Stimulated activated CD4-positive, alpha-beta T cell treated with anti-CD3 and anti-CD28 coated beads, TNF-alpha, amount 100 ng/mL, for 4 hours (primary cell): ENCODE data around the gene LGALS3.

Source experiments
- DNase-seq, 3 experiments: peaks; one replicate each; pipeline ENCODE4 v3.0.0-alpha.2; 2020; ENCODE audit warnings: low read depth in 3 of 3

Gene LGALS3

DNA sequence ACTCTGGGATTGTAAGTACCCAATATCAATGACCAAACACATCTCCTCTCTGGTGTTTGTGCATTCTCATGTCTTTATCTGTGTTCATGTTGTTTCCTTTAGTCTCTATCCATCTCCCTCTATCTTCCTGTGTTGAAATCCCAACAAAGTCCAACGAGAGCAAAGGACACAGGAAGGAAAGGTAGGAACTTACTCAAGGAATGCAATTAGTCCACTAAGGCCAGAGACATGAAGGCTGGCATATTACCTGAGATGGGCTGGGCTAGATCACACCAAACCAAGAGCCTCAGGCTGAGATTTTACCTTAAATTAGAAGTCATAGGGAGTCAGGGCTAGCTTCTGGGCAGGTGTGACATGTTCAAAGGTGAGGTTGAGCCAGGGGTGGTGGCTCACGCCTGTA is 14.3 kb upstream of the LGALS3 start:
- no peak for DNase-seq

DNA sequence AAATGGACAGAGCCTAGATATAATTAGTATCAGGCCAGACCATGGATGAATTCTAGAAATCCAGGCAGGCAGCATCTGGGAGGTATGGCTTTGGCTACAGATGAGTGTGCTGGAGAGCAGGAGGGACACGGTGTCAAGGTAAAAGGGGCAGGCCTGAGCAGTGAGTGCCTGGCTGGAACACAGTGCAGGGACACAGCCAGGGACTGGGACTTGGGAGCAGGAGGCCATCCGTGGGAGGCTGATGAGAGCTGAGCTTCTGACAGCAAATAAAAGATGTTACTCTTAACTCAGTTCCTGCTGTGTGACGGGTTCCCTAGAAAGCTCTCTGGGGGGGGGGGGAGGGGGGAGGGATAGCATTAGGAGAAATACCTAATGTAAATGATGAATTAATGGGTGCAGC is 13.6 kb upstream of the LGALS3 start:
- no peak for DNase-seq

DNA sequence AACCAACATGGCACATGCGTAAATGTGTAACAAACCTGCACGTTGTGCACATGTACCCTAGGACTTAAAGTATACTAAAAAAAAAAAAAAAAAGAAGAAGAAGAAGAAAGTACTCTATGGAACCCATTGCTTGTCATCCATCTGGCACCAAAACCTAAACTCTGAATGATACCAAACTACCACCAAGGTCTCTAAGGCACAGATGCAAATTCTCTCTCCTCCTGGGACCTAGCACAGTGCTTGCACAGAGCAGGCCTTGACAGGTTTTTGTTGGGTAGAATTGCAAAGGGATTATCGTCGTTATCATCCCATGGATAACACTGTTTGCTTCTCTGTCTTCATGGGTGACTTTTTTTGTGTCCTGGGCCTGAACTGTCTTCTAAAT is 13.2 kb upstream of the LGALS3 start:
- DNase-seq = no peak

DNA sequence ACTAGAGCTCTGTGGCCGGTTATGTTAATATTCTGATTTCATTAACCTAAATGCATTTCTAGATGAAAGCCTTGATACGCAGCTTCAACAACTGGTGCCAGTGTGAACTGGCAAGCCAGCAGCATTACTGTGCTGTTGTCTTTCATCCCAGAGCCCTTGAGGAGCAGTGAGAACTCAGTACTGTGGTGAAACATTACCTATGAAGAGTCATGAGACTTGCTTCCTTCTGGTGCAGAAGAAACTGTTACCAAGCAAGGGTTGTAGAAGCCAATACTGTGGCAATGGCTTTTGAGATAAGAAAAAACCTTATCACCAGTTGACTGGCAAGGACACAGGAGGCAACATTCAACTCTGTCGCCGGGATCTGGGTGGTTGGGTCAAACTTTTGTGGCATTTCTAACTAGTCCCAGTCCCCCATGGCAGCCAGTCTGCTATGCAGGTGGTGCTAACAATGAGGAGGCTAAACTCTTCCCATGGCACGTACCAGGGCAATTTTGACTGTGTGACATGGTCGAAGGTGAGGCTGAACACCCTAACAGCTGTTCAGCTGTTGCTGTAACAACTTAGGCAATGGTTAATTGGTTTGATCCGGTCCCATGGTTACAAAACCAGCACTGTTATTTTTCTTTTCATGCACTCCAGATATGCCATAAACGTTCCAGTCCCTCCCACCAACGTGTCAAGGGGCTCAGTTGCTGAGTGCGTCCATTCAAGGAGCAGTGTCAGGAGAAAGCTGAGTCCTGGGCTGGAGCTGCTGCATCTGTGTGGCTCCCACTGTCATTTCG is 12.6 kb upstream of the LGALS3 start:
- DNase-seq = no peak

DNA sequence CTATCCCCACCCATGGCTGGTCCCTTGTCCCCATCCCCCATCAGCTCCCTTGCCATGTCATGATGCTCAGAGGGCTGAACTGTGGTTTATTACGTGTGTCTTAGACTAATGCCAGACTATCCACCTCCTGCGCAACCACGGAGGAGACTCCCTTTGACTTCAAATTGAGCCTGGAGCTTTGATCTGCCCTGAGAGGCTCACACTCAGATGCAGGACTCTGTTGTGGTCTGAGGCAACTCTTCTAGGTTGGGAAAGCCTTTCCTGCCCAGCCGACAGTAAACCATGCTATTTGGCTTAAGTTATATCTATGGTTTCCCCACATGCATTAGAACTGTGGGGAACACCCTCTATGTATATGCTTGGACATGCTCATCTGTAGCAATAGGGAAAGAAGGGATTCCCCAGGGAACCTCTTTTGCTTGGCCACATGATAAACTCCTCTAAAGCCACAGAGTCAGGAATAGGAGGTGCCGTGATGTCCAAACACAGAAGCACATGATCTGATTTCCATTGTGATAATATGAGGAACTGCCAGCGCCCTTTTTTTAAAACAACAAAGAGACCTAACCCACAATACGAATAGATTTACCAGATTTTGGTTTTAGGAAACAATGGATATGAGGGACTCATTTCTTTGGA is 11.1 kb upstream of the LGALS3 start:
- no peak for DNase-seq

DNA sequence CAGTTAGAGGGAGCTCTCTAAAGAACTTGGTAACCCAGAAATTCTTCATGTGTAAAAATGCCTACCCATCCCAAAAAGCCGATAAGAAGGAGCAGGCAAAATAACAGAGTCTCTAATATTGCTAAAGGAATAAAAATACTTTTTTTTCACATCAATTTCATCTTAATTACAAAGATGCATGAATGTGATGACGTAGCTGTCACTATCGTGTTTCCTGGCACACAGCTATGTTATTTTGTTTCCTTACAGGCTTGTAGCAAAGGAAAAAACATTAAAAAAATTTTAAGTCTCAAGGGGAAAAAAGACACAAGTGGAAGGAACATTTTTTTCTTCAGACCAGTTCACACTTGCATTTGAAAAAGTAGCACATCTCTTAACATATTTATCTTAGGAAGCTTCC is 10.3 kb upstream of the LGALS3 start:
- DNase-seq = no peak

DNA sequence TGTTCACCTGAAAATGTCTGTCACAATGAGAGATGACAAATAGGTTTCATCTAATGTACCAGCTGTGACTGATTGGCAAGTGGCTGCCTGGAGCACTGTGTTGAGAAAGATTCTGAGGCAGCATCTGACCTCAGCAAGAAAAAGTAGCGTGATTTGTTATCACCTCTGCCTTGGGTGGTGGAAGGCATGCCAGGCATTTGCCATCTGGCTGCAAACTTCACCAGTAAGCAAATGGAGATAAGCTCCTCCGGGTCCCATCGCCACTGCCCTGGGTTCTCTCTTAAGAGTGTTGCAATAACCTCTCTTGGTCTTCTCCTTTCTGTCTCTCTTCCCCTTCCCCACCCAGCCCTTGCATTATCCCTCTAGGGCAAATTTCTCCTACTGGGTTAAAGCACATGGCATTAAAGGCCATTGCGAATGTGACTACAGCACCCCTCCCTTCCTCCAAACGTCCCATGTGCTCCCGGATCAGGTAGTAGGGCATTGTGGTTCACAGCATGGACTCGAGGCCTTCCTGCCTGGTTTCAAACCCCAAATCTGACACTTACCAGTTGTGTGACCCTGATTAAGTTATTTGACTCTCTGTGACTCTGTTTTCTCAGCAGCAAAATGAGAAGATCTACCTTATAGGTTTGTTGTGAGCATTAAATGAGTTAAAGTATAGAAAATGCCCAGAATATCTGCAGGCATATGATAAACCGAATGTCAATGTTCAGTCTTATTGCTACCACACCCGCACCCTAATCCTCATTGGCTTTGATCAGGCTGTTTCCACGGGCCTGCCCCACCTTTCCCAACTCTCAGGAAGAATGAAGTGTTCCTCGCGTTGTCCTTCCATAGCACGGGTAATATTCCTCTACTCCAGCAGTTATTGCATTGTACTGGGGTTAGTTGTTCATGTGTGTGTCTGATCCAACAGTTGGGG is 8.2 kb upstream of the LGALS3 start:
- DNase-seq = no peak

DNA sequence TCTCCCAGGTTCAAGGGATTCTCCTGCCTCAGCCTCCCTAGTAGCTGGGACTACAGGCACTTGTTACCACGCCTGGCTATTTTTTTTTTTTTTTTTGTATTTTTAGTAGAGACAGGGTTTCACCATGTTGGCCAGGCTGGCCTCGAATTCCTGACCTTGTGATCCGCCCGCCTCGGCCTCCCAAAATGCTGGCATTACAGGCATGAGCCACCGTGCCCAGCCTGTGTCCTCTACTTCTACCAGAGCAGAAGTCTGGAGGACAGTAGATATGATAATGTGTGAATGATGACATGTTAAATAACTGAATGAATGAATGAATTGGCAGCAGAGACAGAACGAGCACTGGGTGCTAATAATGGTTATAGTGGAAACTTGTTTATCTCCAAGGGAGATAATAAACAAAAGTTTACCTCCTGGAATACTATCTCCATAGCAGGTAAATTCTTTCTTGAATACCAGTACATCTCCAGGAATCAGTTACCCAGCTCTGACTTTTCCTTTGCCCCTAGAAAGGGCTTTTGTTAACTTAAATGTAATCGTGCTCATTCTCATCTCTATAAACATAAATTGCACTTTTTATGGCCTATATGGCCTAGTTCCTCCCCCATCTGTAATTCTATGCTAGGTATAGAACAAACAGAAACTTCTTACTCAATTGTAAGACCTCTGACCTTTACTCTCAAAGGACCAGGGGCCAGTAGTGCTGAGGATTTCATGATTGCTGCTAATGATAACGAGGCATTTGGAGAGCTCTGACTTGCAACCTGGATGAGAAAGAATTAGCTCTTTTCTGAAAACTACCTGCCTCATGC is 7.2 kb upstream of the LGALS3 start:
- no peak for DNase-seq

DNA sequence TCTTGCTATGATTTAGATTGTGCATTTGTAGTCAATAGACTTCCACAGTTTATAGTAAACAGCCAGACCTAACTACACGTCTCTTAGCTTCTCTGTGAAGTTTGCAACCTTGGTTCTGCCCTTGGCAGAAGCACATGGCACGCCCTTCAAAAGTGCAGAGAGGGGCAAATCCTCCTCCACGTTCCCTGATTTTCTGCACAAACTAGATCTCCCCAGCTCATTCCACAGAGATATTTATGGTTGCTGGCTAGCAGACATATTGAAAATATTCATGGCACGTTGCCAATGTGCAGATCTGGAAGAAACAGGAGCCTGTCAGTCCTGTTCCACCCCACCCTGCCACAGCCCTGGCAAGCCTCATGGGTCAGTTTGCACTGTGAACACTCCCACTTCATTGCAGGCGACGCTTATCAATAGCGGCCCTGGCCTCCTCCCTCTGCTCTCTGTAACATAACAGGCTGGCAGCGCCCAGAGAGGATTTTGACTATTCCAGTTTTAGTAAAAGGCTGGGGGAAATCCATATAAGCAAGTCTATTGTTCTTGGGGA is 6.5 kb upstream of the LGALS3 start:
- no peak for DNase-seq

DNA sequence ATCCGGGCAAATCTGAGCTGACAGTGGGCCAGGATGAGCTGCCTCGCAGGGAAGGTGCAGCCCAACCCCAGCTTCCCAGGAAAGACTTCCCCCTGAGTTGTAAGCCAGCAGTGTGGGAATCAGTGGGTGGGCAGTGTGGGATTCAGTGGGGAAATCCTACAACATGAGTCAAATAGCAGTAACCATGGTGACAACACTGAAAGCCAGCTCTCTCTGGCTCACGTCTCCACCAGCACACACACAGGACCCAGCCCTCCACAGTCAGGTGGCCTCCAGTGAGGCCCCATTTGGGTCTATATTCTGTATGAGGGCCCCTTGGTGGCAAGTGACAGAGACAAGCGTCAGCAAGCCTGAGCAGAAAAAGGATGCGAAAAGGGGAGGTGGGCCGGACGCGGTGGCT is 6.0 kb upstream of the LGALS3 start:
- DNase-seq = no peak

DNA sequence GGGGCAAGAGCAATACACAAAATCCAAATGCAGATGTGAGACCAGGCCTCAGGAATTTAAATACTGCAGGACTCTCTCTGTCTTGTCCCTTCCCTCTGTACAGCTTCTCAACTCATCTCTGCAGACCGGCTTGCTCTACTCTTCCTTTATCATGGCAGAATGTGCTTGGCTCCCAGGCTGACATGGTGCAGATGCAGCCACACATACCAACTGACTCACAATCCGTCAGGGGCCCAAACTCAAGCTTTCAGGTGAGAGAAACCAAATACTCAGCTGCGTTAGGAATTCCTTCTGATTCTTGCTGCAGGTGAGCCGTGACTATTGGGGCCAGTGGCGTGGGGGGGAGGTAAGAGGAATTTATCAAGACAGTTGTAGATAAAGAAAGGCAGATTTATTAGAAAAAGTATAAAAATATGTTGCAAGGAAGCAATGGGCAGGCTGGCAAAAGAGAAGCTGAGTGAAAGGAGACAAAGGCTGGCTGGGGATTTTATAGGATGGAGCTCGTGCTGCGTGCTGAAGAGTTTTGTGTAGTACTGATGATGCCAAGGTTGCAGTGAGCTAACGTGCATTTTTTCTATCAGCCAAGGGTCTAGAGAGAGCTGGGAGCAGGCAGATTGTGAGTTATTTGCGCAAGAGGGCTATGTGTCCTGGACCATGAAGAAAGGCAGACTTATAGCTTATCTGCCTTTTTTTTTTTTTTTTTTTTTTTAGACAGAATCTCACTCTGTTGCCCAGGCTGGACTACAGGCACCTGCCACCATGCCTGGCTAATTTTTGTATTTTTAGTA is 5.0 kb upstream of the LGALS3 start:
- DNase-seq = no peak

DNA sequence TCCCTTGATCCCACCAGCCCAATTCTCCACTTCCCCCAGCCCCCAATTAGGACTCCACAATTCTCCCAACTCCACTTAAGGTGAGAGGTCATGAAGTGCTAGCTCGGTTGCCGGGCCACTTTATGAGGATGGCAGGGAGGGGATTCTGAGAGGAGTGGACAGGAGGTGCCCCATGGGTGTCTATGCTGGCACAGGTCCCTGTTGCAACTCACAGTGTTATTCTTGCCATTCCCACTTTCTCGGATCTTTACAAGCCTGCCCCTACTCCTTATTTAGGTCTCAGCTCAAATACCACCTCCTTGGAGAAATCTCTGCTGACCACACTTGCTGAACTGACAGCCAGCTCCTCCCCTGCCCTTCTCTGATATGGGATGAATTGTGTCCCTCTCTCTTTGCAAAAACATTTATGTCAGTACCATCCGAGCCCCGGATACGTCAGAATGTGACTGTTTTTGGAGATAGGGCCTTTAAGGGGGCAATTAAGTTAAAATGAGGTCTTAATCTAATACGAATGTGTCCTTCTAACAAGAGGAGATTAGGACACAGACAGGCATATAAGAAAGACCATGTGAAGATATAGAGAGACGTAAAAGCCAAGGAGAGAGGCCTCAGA is 4.2 kb upstream of the LGALS3 start:
- no peak for DNase-seq

DNA sequence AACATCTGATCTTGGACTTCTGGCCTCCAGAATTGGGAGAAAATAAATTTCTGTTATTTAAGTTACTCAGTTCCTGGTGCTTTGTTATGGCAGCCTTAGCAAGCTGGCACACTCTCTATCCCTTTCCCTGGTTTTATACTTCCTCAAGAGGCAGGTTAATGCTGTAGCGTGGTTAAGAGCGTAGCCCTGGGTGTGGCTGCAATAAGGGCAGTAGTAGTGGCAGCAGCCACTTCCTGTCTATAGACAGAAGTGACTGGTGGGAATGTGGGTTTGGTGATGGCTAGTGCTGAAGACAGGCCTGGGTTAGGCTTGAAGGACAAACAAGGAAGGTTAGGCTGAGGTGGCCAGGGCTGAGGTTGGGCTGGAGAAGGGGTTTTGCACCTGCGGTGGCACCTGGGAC is 3.6 kb upstream of the LGALS3 start:
- DNase-seq = no peak

DNA sequence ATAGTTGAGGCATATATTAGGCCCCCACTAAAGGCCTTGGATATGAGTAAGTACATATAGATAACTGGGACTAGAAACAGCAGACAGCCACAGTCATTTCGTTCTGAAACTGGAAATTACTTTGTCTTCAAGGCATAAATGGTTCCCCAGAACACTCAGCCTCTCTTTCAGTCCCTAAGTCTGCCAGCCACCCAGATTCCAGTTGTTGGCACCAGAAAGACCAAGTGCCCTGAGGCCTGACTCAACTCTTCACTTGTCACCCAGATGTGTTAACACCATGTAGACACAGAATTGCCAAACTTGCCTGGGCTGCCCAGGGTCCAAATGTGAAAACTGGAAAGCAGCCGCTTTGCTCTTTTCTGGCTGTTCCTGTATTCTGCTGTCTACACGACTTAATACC is 3.0 kb upstream of the LGALS3 start:
- no peak for DNase-seq

DNA sequence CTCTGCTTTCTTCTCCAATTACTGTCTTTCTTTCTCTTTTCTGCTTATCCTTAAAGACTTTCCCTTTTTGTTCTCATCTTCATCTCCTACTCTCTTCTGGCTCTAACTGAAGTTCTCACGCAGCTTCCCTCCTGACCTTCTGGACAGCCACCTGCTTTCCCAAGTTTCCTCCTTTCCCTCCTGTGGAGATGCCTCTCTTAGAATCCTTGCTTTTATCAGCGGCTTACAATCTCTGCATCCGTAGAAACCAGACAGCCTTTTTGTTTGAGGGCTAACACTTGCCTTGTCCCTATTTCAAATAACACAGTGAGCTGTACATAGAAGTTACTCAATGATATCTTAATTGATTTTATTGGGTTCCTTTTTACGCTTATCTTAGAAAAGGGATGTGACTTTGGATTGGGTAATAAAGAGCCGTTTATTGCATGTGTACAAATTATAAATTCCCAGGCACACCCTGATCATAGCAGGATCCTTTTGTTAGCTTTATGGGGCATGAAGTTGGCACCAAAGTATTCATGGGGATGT is 2.1 kb upstream of the LGALS3 start:
- no peak for DNase-seq

DNA sequence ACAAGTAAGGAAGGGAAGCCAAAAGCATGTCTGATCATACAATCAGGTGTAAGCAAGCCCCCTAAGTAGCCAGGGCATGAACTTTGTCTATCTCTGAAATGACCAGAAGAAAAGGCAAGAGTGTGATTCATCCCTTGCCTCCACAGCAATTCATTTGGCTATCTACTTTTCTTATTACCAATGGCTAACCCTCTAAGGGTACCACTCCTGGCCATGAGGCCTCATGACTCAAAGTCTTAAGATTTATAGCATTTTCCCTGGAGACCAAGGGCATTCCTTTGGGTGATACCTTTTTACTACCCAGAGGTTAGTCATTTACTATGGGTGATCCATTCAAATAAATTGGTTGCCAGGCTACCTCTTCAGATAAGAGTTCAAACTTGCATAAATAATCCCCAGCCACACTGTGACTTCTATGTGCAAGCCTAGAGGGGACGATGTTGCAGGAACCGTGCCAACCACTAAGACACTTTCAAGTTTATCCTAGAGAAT is 1.5 kb upstream of the LGALS3 start:
- no peak for DNase-seq

DNA sequence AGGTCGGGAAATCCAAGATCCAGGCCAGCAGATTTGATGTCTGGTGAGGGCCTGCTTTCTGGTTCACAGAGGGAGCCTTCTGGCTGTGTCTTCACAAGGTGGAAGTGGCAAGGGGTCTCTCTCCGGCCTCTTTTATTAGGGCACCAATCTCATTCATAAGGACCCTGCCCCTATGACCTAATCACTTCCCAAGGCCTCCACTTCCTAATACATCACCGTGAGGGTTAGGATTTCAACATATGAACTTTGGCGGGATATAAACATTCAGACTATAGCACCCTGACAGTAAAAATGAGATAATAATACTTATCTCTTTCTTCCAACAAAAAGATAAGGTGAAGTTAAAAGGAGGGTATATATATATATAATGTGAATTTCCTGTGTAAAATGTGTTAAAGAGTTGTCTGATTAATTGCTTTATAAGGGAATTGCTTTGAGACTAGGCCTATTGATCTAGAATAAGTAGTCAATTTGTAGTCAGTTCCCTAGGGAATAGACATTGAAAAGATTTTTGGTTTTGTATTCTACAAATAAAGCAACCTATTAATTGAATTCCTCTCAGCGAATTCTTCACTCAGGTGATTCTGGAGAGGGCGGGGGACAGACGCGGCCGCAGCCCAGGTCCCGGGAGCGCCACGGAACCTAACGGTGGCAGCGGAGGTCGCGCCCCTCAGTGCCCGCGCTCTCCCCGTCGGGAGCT is 516 bp upstream of the LGALS3 start:
- no peak for DNase-seq

DNA sequence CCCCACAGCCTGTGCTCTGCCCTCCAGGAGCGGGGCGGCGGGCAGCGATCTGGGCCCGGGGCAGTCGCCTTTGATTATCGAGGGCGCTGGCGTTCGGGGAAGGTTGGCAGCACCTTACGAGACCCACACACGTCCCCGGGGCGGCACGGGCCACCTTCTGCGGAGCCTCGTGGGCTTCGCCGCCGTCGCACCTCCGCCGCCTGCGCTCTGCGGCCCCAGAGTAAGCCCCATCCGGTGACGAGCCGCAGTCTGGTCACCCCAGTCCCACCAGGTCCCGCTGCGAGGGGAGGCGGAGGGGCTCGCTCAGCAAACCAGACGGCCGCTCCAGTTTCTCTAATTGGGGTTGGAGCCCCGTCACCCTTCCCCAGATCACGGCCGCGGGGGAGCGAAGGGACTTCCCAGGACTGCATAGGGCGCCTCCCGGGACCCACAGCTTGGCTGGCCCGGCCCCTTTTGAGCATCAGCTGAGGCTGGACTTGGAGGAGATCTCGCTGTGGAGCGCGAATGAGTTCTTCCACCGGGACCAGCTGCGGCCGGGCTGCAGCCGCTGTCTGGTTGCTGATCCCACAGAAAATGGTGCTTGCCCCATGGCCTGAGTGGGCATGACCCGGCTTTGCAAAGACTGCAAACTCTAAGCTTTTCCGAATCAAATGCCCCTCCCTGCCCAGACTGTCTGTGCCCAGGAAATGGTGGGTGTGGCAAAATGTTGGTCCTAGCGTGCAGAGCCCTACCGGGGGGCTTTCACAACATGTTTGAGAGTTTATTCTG is 560 bp downstream of the LGALS3 start:
- DNase-seq = peak; percentile 21 to 34 (median 22)
